ENCODE data around the gene MBD2.

- TF ChIP-seq CTCF (IDR thresholded peaks at IDR 0.05; ENCODE audit: control extremely low read depth in 1 of 3, insufficient read depth in 1 of 3, low read depth in 1 of 3, low read length in 3 of 3) (no peak), EZH2 (IDR thresholded peaks at IDR 0.05; ENCODE audit: low read depth, low read length, severe bottlenecking) (no peak), ATF2 (IDR thresholded peaks at IDR 0.05; ENCODE audit: low read length) (no peak), POLR2AphosphoS5 (IDR thresholded peaks at IDR 0.05; ENCODE audit: low read depth, low read length) (no peak), POLR2A (IDR thresholded peaks at IDR 0.05; ENCODE audit: control extremely low read depth in 1 of 2, low read depth in 2 of 2, low read length in 2 of 2) (no peak)
These were observed 39.6 kb downstream of the MBD2 start for GRCh38 chr18:54184836-54185235.

Data from H1 (cell line).